Right atrium auricular region (tissue), 2 donors: Measurements from ENCODE around the gene GRIP1. TPM values are rescaled to one million over a fixed set of nuclear protein-coding genes. Genes with fewer than 3 reads are reported as not detected.

Experiments used
- DNase-seq: peaks from one replicate; pipeline ENCODE4 v3.0.0-alpha.2; 2019; ENCODE audit warnings: low spot score
- H3K27ac ChIP-seq, 2 donors: fragments of 200-600 bp; sonication (generic); 1 replicate in 1 of 2; 2 replicates in 1 of 2; pipeline ENCODE4 v1.5.1; 2016 to 2019
- H3K27me3 ChIP-seq, 2 donors: fragments of 200-600 bp; sonication (generic); one replicate each; pipeline versions ENCODE4 v1.5.1 to v1.6.0; 2017 to 2019
- H3K36me3 ChIP-seq: fragments of 200-600 bp; sonication (generic); one replicate; pipeline ENCODE4 v1.5.1; 2016
- H3K4me1 ChIP-seq, 2 donors: fragments of 200-600 bp; sonication (generic); one replicate each; pipeline versions ENCODE4 v1.5.1 to v1.6.0; 2017 to 2019
- H3K4me3 ChIP-seq, 2 donors: fragments of 200-600 bp; sonication (generic); 1 replicate in 1 of 2; 2 replicates in 1 of 2; pipeline ENCODE4 v1.5.1; 2017 to 2019; ENCODE audit warnings: mild to moderate bottlenecking in 1 of 2, moderate library complexity in 1 of 2
- H3K9me3 ChIP-seq, 2 donors: fragments of 200-600 bp; sonication (generic); one replicate each; pipeline ENCODE4 v1.5.1; 2019
- CTCF ChIP-seq, 2 donors: fragments of 200-600 bp; sonication (generic); IDR thresholded peaks; one replicate each; pipeline ENCODE4 v1.5.1; 2019; ENCODE audit warnings: antibody characterized with exemption in 2 of 2
- total RNA-seq, 2 donors: library from RNA; depleted of rRNA; stranded (reverse); fragments of >200 nt; gene quantifications; one replicate each; pipeline ENCODE4 v1.1.0, GENCODE V29; 2016

The GRIP1 gene
- total RNA-seq, 2 donors from 2014 or later = 5.3 to 12.6 TPM

GRCh38 chr12:66665435-66665985 is 13.4 kb downstream of the GRIP1 start:
- no peak for TF ChIP-seq CTCF (IDR thresholded peaks at IDR 0.05)

GRCh38 chr12:66664076-66664475 is 14.8 kb downstream of the GRIP1 start:
- Histone ChIP-seq H3K27ac (no peak overlapping the region), H3K27me3 (no peaks in the 10 kb centered on the region), H3K36me3 (no peaks in the 10 kb centered on the region), H3K9me3 (no peaks in the 10 kb centered on the region), H3K4me3 (no peak overlapping the region), H3K4me1 (peaks cover 0 to 3% of the 10 kb centered on the region in 2 donors)
- DNase-seq = no peak
- TF ChIP-seq CTCF (IDR thresholded peaks at IDR 0.05) = no peak

More at GRCh38 chr12:66665435-66665985, 13.4 kb downstream of the GRIP1 start:
- Histone ChIP-seq H3K27me3 (no peaks in the 10 kb centered on the region), H3K4me3 (no peak overlapping the region), H3K27ac (no peak overlapping the region), H3K4me1 (peaks cover 0 to 3% of the 10 kb centered on the region in 2 donors), H3K36me3 (no peaks in the 10 kb centered on the region), H3K9me3 (no peaks in the 10 kb centered on the region)
- DNase-seq = no peak

- no peaks in the 10 kb centered on the region for H3K36me3 ChIP-seq
- H3K4me3 ChIP-seq = no peak overlapping the region
- no peak for TF ChIP-seq CTCF (IDR thresholded peaks at IDR 0.05)
- no peaks in the 10 kb centered on the region for H3K27me3 ChIP-seq
- H3K9me3 ChIP-seq = no peaks in the 10 kb centered on the region
- H3K4me1 ChIP-seq = peaks cover 0 to 3% of the 10 kb centered on the region in 2 donors
- no peak for DNase-seq
- H3K27ac ChIP-seq = no peak overlapping the region
Observed at GRCh38 chr12:66663611-66664010, 15.3 kb downstream of the GRIP1 start.

- Histone ChIP-seq H3K27ac (no peak overlapping the region), H3K36me3 (no peaks in the 10 kb centered on the region), H3K4me3 (no peak overlapping the region), H3K27me3 (no peaks in the 10 kb centered on the region), H3K4me1 (peaks cover 0 to 3% of the 10 kb centered on the region in 2 donors), H3K9me3 (no peaks in the 10 kb centered on the region)
- DNase-seq = no peak
- TF ChIP-seq CTCF (IDR thresholded peaks at IDR 0.05) = no peak
Observed at GRCh38 chr12:66662729-66663128, 16.1 kb downstream of the GRIP1 start.

- H3K4me3 ChIP-seq = no peak overlapping the region
- H3K27me3 ChIP-seq = no peaks in the 10 kb centered on the region
- H3K27ac ChIP-seq = no peak overlapping the region
- no peaks in the 10 kb centered on the region for H3K9me3 ChIP-seq
- peaks cover 0 to 3% of the 10 kb centered on the region in 2 donors for H3K4me1 ChIP-seq
- no peak for TF ChIP-seq CTCF (IDR thresholded peaks at IDR 0.05)
- H3K36me3 ChIP-seq = no peaks in the 10 kb centered on the region
- no peak for DNase-seq
Observed at GRCh38 chr12:66662179-66662578, 16.7 kb downstream of the GRIP1 start.

GRCh38 chr12:66661357-66661756 is 17.5 kb downstream of the GRIP1 start:
- Histone ChIP-seq H3K4me1 (peaks cover 0 to 3% of the 10 kb centered on the region in 2 donors), H3K9me3 (no peaks in the 10 kb centered on the region), H3K27ac (no peak overlapping the region), H3K4me3 (no peak overlapping the region), H3K36me3 (no peaks in the 10 kb centered on the region), H3K27me3 (no peaks in the 10 kb centered on the region)
- DNase-seq = no peak
- TF ChIP-seq CTCF (IDR thresholded peaks at IDR 0.05) = no peak
